Mesendoderm (in vitro differentiated cells): ENCODE measurements around the gene CLMP.
"Not testable (repeated sequence)": the region's sequence is repeated elsewhere in the genome, so short reads cannot be mapped to it uniquely, and the experiment has no call there.

ENCODE experiments used
- DNase-seq: peaks from one replicate; pipeline ENCODE4 v3.0.0; 2013
- H2AK5ac ChIP-seq: 2 replicates; pipeline ENCODE4 v1.6.1; 2013; ENCODE audit warnings: low read length, inconsistent platforms
- H2BK120ac ChIP-seq: 2 replicates; pipeline ENCODE4 v1.6.1; 2013; ENCODE audit warnings: low read depth, mild to moderate bottlenecking, low read length, moderate library complexity, mixed read lengths
- H2BK15ac ChIP-seq: replicated peaks from 2 replicates; pipeline ENCODE4 v1.6.1; 2013; ENCODE audit warnings: low read depth, mild to moderate bottlenecking, moderate library complexity
- H2BK5ac ChIP-seq: 2 replicates; pipeline ENCODE4 v1.6.1; 2013; ENCODE audit warnings: low read length, inconsistent platforms
- H3K18ac ChIP-seq: 2 replicates; pipeline ENCODE4 v1.6.1; 2013; ENCODE audit warnings: mild to moderate bottlenecking, low read length, mixed read lengths
- H3K23ac ChIP-seq: one replicate; pipeline ENCODE4 v1.6.1; 2013; ENCODE audit warnings: low read length
- H3K27ac ChIP-seq: 2 replicates; pipeline ENCODE4 v1.5.1; 2013; ENCODE audit warnings: low read depth, mild to moderate bottlenecking, inconsistent platforms, low read length, moderate library complexity
- H3K27me3 ChIP-seq: 2 replicates; pipeline ENCODE4 v1.6.1; 2013; ENCODE audit warnings: low read length, control low read depth, mild to moderate bottlenecking, inconsistent platforms; ENCODE audit not compliant: insufficient read depth, poor library complexity
- H3K36me3 ChIP-seq: 2 replicates; pipeline ENCODE4 v1.6.1; 2013; ENCODE audit warnings: low read length, inconsistent platforms; ENCODE audit not compliant: control insufficient read depth, insufficient read depth
- H3K4ac ChIP-seq: one replicate; pipeline ENCODE4 v1.6.1; 2013; ENCODE audit warnings: low read depth, mild to moderate bottlenecking, low read length, moderate library complexity
- H3K4me1 ChIP-seq: 2 replicates; pipeline ENCODE4 v1.6.1; 2013; ENCODE audit warnings: low read depth, low read length, inconsistent platforms; ENCODE audit not compliant: control insufficient read depth
- H3K4me2 ChIP-seq: 2 replicates; pipeline ENCODE4 v1.6.1; 2013; ENCODE audit warnings: low read length
- H3K4me3 ChIP-seq: 2 replicates; pipeline ENCODE4 v1.5.1; 2013; ENCODE audit warnings: mild to moderate bottlenecking, low read length
- H3K56ac ChIP-seq: one replicate; pipeline ENCODE4 v1.6.1; 2013; ENCODE audit warnings: low read length
- H3K79me1 ChIP-seq: 2 replicates; pipeline ENCODE4 v1.6.1; 2013; ENCODE audit warnings: low read length, inconsistent platforms
- H3K79me2 ChIP-seq: 2 replicates; pipeline ENCODE4 v1.6.1; 2013; ENCODE audit warnings: mild to moderate bottlenecking, low read length; ENCODE audit not compliant: control insufficient read depth, insufficient read depth
- H3K9ac ChIP-seq: 2 replicates; pipeline ENCODE4 v1.6.1; 2013; ENCODE audit warnings: low read length, inconsistent platforms
- H4K5ac ChIP-seq: one replicate; pipeline ENCODE4 v1.6.1; 2013; ENCODE audit warnings: low read length
- H4K8ac ChIP-seq: one replicate; pipeline ENCODE4 v1.6.1; 2013; ENCODE audit warnings: low read depth, mild to moderate bottlenecking, control low read depth, low read length, moderate library complexity
- WGBS: extraction: QIAGEN DNeasy Blood & Tissue Kit; methylation state at CpG from one replicate; pipeline ENCODE4 v1.1.7; 2013; ENCODE audit warnings: low lambda C conversion rate, missing lambda C conversion rate; ENCODE audit not compliant: insufficient coverage; ENCODE audit errors: extremely low coverage; 5-methylcytosine and 5-hydroxymethylcytosine counted together

The CLMP gene

GRCh38 chr11:123209591-123209990 lies 14.5 kb upstream of the CLMP start:
- H2AK5ac ChIP-seq, result no peak overlapping the region
- no peaks in the 10 kb centered on the region for H3K79me2 ChIP-seq
- no peak overlapping the region for H4K5ac ChIP-seq
- H3K36me3 ChIP-seq, result no peaks in the 10 kb centered on the region
- no peak overlapping the region for H3K4ac ChIP-seq
- no peak overlapping the region for H3K4me2 ChIP-seq
- H3K9ac ChIP-seq, result no peak overlapping the region
- no peak overlapping the region for H3K27ac ChIP-seq
- peaks cover 7% of the 10 kb centered on the region for H3K4me1 ChIP-seq
- no peaks in the 10 kb centered on the region for H3K27me3 ChIP-seq
- no peak overlapping the region for H4K8ac ChIP-seq
- no peaks in the 10 kb centered on the region for H3K79me1 ChIP-seq
- no peak overlapping the region for H3K56ac ChIP-seq
- H2BK15ac ChIP-seq, result no peak overlapping the region
- no peak overlapping the region for H3K23ac ChIP-seq
- WGBS, result no CpG with 5 or more reads among the region's 4 CpGs
- H3K4me3 ChIP-seq, result no peak overlapping the region
- H3K18ac ChIP-seq, result no peak overlapping the region
- no peak overlapping the region for H2BK5ac ChIP-seq
- no peak for DNase-seq
- no peak overlapping the region for H2BK120ac ChIP-seq

GRCh38 chr11:123206791-123207434 lies 11.9 kb upstream of the CLMP start:
- peak; percentile 95 for DNase-seq
- WGBS, result no CpG with 5 or more reads among the region's 10 CpGs

DNA sequence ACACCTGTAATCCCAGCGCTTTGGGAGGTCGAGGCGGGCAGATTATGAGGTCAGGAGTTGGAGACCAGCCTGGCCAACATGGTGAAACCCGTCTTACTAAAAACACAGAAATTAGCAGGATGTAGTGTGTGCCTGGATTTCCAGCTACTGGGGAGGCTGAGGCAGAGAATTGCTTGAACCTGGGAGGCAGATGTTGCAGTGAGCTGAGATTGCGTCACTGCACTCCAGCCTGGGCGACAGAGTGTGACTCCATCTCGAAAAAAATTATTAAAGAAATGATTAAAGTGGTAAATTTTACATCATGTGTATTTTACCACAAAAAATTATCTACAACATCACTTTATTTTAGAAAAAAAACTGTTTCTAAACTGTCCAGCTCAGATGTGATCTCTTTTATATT lies 11.0 kb upstream of the CLMP start:
- not testable (repeated sequence) for H4K8ac ChIP-seq, H3K79me1 ChIP-seq, H3K79me2 ChIP-seq, H2AK5ac ChIP-seq, H3K27ac ChIP-seq, H3K56ac ChIP-seq, H3K18ac ChIP-seq, H3K4me2 ChIP-seq, H3K9ac ChIP-seq, H3K36me3 ChIP-seq, H3K4me1 ChIP-seq, H3K27me3 ChIP-seq, H3K4ac ChIP-seq, H3K4me3 ChIP-seq, H3K23ac ChIP-seq, DNase-seq, H2BK5ac ChIP-seq, H4K5ac ChIP-seq, H2BK15ac ChIP-seq, H2BK120ac ChIP-seq
- WGBS, result no CpG with 5 or more reads among the region's 7 CpGs

More at GRCh38 chr11:123206791-123207434, 11.9 kb upstream of the CLMP start:
- no peak overlapping the region for H2BK15ac ChIP-seq
- H3K56ac ChIP-seq, result no peak overlapping the region
- H3K9ac ChIP-seq, result no peak overlapping the region
- H2BK120ac ChIP-seq, result no peak overlapping the region
- H3K27me3 ChIP-seq, result no peaks in the 10 kb centered on the region
- no peak overlapping the region for H3K27ac ChIP-seq
- H3K18ac ChIP-seq, result no peak overlapping the region
- H3K4me3 ChIP-seq, result no peak overlapping the region
- H4K5ac ChIP-seq, result no peak overlapping the region
- no peak overlapping the region for H3K4ac ChIP-seq
- no peak overlapping the region for H2AK5ac ChIP-seq
- no peaks in the 10 kb centered on the region for H3K79me1 ChIP-seq
- H3K4me2 ChIP-seq, result no peak overlapping the region
- no peak overlapping the region for H3K23ac ChIP-seq
- no peak overlapping the region for H4K8ac ChIP-seq
- no peak overlapping the region for H2BK5ac ChIP-seq
- peaks cover 4% of the 10 kb centered on the region for H3K4me1 ChIP-seq
- H3K79me2 ChIP-seq, result no peaks in the 10 kb centered on the region
- H3K36me3 ChIP-seq, result no peaks in the 10 kb centered on the region

GRCh38 chr11:123203934-123204333 lies 8.9 kb upstream of the CLMP start:
- Histone ChIP-seq H3K27me3 (no peaks in the 10 kb centered on the region), H3K23ac (no peak overlapping the region), H4K8ac (no peak overlapping the region), H3K4me1 (no peaks in the 10 kb centered on the region), H3K36me3 (no peaks in the 10 kb centered on the region), H3K56ac (no peak overlapping the region), H3K4ac (no peak overlapping the region), H3K4me2 (no peak overlapping the region), H2AK5ac (no peak overlapping the region), H3K18ac (no peak overlapping the region), H3K4me3 (no peak overlapping the region), H3K9ac (no peak overlapping the region), H4K5ac (no peak overlapping the region), H3K79me1 (no peaks in the 10 kb centered on the region), H2BK15ac (no peak overlapping the region), H2BK120ac (no peak overlapping the region), H2BK5ac (no peak overlapping the region), H3K79me2 (no peaks in the 10 kb centered on the region), H3K27ac (no peak overlapping the region)
- no peak for DNase-seq
- whole genome bisulfite sequencing, result no CpG with 5 or more reads among the region's 6 CpGs

DNA sequence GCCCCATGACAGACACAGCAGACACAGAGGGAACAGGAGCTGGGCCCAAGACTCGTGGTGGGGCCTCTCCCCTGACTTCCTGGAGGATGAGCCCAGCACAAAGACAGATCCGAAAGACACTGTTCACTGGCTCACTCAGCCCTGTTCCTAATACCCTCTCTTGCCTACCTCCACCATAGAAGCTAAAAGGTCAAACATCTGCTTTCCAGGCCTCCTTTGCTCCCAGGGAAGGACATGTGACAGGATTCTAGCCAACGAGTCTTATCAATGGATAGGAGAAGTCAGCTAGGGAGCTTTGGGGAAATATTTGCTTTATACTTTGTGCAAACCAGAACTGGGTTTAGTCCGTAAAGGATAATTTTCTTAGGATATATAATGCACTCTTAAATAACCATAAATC lies 8.4 kb upstream of the CLMP start:
- H2BK120ac ChIP-seq, result no peak overlapping the region
- no peak overlapping the region for H3K27ac ChIP-seq
- no peaks in the 10 kb centered on the region for H3K36me3 ChIP-seq
- H3K4ac ChIP-seq, result no peak overlapping the region
- no peak overlapping the region for H3K23ac ChIP-seq
- no peaks in the 10 kb centered on the region for H3K27me3 ChIP-seq
- no peak overlapping the region for H3K4me2 ChIP-seq
- no peak overlapping the region for H3K18ac ChIP-seq
- no peak overlapping the region for H2AK5ac ChIP-seq
- H3K9ac ChIP-seq, result no peak overlapping the region
- no peaks in the 10 kb centered on the region for H3K79me2 ChIP-seq
- no peak overlapping the region for H4K8ac ChIP-seq
- H3K56ac ChIP-seq, result no peak overlapping the region
- H3K4me3 ChIP-seq, result no peak overlapping the region
- no peaks in the 10 kb centered on the region for H3K79me1 ChIP-seq
- no peak overlapping the region for H2BK15ac ChIP-seq
- no peaks in the 10 kb centered on the region for H3K4me1 ChIP-seq
- H4K5ac ChIP-seq, result no peak overlapping the region
- DNase-seq, result no peak
- no peak overlapping the region for H2BK5ac ChIP-seq
- no CpG with 5 or more reads among the region's 4 CpGs for WGBS
